Measurements from ENCODE around the gene PPM1H. TPM values are rescaled to one million over a fixed set of nuclear protein-coding genes. Genes with fewer than 3 reads are reported as not detected.

Gene PPM1H
- total and polyA plus RNA-seq, 2 of the 8 experiments (the other 6 are each of a cell fraction or from before 2014, with no cell fraction given) = 16.4 to 36.1 TPM

DNA sequence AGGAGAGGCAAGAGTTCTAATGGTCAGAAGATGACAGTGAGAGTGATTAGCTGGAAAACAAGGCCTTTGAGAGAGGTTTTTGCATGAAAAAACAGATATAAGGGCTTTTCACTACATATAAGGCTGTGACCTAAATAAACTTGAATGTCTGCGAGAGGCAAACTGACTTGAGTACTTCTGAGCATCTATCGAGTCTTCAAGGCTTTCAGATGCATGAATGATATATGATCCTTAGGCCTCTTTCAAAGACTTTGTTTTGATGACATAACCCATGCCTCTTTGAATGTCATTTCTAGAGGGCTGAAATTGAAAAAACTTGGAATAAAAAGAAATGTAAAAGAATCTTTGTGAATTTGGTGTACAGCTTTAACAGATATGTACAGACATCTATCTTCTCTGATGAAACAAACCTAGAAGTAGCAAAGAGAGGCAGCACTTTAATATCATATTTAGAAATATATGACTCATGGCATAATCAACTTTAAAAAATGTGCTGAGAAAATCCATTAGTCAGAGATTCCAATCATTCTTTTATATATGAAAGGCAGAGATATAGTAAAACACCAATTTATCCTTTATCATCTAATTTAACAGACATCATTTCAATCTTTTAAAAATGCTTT, 72.6 kb downstream of the PPM1H start:
- Histone ChIP-seq H2AFZ (ENCODE audit: low read length) (no peak overlapping the region), H3K23me2 (ENCODE audit: low read depth, low read length) (no peaks in the 10 kb centered on the region), H3K23ac (ENCODE audit: insufficient read length) (no peak overlapping the region), H3K4me1 (replicated peaks in 1 of 4; ENCODE audit: control insufficient read depth in 3 of 4, insufficient read depth in 4 of 4, low read length in 3 of 4) (peaks cover 6 to 27% (median 17%) of the 10 kb centered on the region in 4 experiments; a peak in 6 of 7 replicates), H2AK5ac (ENCODE audit: low read depth, low read length) (no peak overlapping the region), H3K79me2 (ENCODE audit: control insufficient read depth in 1 of 2, insufficient read depth in 2 of 2, low read length in 2 of 2) (peaks cover 0 to 33% of the 10 kb centered on the region in 2 experiments; a peak in 2 of 4 replicates), H4K5ac (ENCODE audit: insufficient read length, low read depth, low read length) (no peak overlapping the region), H2BK5ac (ENCODE audit: low read depth, low read length) (no peak overlapping the region), H2BK15ac (ENCODE audit: low read length) (no peak overlapping the region), H3K14ac (ENCODE audit: insufficient read length) (no peak overlapping the region), H3K27me3 (replicated peaks in 1 of 4; ENCODE audit: control insufficient read depth in 3 of 4, extremely low read depth in 1 of 4, insufficient read depth in 3 of 4, low read length in 3 of 4) (no peaks in the 10 kb centered on the region), H2BK12ac (ENCODE audit: low read depth, low read length) (no peak overlapping the region), H3K79me1 (ENCODE audit: low read depth, low read length) (peaks cover 4% of the 10 kb centered on the region; the same call in 1 of the 2 replicates), H3K18ac (ENCODE audit: extremely low read depth, low read length) (no peak overlapping the region), H3K36me3 (ENCODE audit: control insufficient read depth in 2 of 4, insufficient read depth in 4 of 4, low read length in 3 of 4) (no peaks in the 10 kb centered on the region), H3K27ac (ENCODE audit: low read depth, low read length) (no peak overlapping the region), H4K20me1 (replicated peaks in 1 of 2; ENCODE audit: control insufficient read depth in 1 of 2, insufficient read depth in 2 of 2, low read length in 2 of 2) (peaks cover 0 to 8% of the 10 kb centered on the region in 2 experiments), H3K56ac (replicated peaks; ENCODE audit: insufficient read length, low read depth, low read length) (no peak overlapping the region), H4K91ac (replicated peaks; ENCODE audit: insufficient read length, low read length) (no peak overlapping the region), H3K9me3 (ENCODE audit: insufficient read depth in 2 of 2, low read depth in 1 of 2, low read length in 1 of 2) (no peaks in the 10 kb centered on the region), H2BK120ac (replicated peaks; ENCODE audit: low read depth, low read length) (no peak overlapping the region), H3K4me3 (ENCODE audit: extremely low read depth in 1 of 4, insufficient read depth in 2 of 4, low read depth in 3 of 4, low read length in 4 of 4) (no peak overlapping the region), H4K8ac (ENCODE audit: extremely low read depth, insufficient read depth, low read length) (no peak overlapping the region), H3K4me2 (ENCODE audit: insufficient read depth in 1 of 2, low read depth in 2 of 2, low read length in 2 of 2) (no peak overlapping the region), H3K4ac (replicated peaks; ENCODE audit: insufficient read length, low read depth, low read length) (no peak overlapping the region), H2BK20ac (ENCODE audit: low read length) (no peak overlapping the region), H3K9ac (replicated peaks in 1 of 4; ENCODE audit: extremely low read depth in 1 of 4, low read depth in 3 of 4, low read length in 3 of 4) (no peak overlapping the region)
- DNase-seq (ENCODE audit: low read depth in 1 of 2, low spot score in 2 of 2) (no peak), FAIRE-seq (no peak)
- CTCF ChIA-PET (ENCODE audit: partially characterized antibody) = interaction anchor here (0.9 kb wide), 1 partner anchor 45 kb away, joined by 3 read pairs; no protein-coding TSS in a partner anchor
- 91% methylated on average over 2 of the region's 2 CpGs; no CpG with 5 or more reads in 1 of the 2 experiments for WGBS, 2 experiments (ENCODE audit: extremely low coverage in 1 of 2, insufficient coverage in 1 of 2, insufficient read length in 1 of 2, insufficient replicate concordance in 2 of 2, low coverage in 1 of 2, low lambda C conversion rate in 2 of 2, missing lambda C conversion rate in 1 of 2)
- POLR2A ChIA-PET (ENCODE audit: partially characterized antibody) = no interaction called here
- TF ChIP-seq ASH2L (IDR thresholded peaks at IDR 0.05; ENCODE audit: low read length) (no peak), CTBP2 (IDR thresholded peaks at IDR 0.05; ENCODE audit: borderline replicate concordance, insufficient read depth, insufficient read length, low read length) (no peak), TCF12 (IDR thresholded peaks at IDR 0.05; ENCODE audit: low read depth, low read length) (no peak), KDM4A (IDR thresholded peaks at IDR 0.05; ENCODE audit: low read depth, low read length, severe bottlenecking) (no peak)
